Diencephalon (tissue), 1 donor: ENCODE measurements around the gene ADCY10. TPM values are rescaled to one million over a fixed set of nuclear protein-coding genes. Genes with fewer than 3 reads are reported as not detected.

ENCODE experiments used
- total RNA-seq: library from RNA; depleted of rRNA; stranded (reverse); fragments of >200 nt; gene quantifications from one replicate; pipeline ENCODE4 v1.2.3, GENCODE V29; 2014

Gene ADCY10
- total RNA-seq: 0.69 TPM

GRCh38 chr1:167913895-167914496 lies at the start of gene ADCY10:
TSS of gene ADCY10 (minus strand) at chr1:167914134. CDS start at chr1:167905140, 8,994 bp downstream.

GRCh38 chr1:167936930-167937708 lies 23.2 kb upstream of the ADCY10 start, which contains the start of gene MPC2:
TSS of gene MPC2 (minus strand) at chr1:167937072. CDS start at chr1:167935841, 1,231 bp downstream.

GRCh38 chr1:167936068-167936929 lies 22.4 kb upstream of the ADCY10 start, which contains the start of gene DCAF6:
TSS of gene DCAF6 (plus strand) at chr1:167936683. CDS start at chr1:167936912, 229 bp downstream.

Other genes starting within 250 kb of the ADCY10 start
- 218 TPM for gene MPZL1, start 192.2 kb downstream of the ADCY10 start, total RNA-seq
- 65.7 TPM for gene DCAF6, start 22.5 kb upstream of the ADCY10 start, total RNA-seq
- gene MPC2, start 22.9 kb upstream of the ADCY10 start, total RNA-seq: 63.7 TPM
- 56.7 TPM for gene GPR161, start 222.8 kb upstream of the ADCY10 start, total RNA-seq